K562 (cell line): ENCODE data around the gene KCNT1.

Experiments used
- BHLHE40 ChIP-seq: IDR thresholded peaks from 2 replicates; pipeline ENCODE4 v1.6.1; 2011; ENCODE audit warnings: low read length, improper control_type of control experiment
- ETV5 ChIP-seq: sonication (generic); formaldehyde crosslinking; IDR thresholded peaks from 2 replicates; pipeline ENCODE4 v1.4.0; 2020; ENCODE audit warnings: low read depth, mild to moderate bottlenecking, missing genetic modification reagents
- ID3 ChIP-seq, 2 experiments: fragments of 250-450 bp in 1 of 2; fragments of 450-650 bp in 1 of 2; sonication (Bioruptor Pico) in 1 of 2; IDR thresholded peaks; 2 replicates each; pipeline versions ENCODE4 v1.6.1 to v1.8.0; 2016 to 2021; ENCODE audit warnings: mild to moderate bottlenecking in 2 of 2, moderate library complexity in 2 of 2, missing compliant biosample characterization in 1 of 2, missing genetic modification characterization in 1 of 2
- SP1 ChIP-seq: sonication (generic); formaldehyde crosslinking; IDR thresholded peaks from 2 replicates; pipeline ENCODE4 v1.8.1; 2022; ENCODE audit warnings: mild to moderate bottlenecking, missing genetic modification reagents
- SRSF1 ChIP-seq: fragments of 200-400 bp; formaldehyde crosslinking; IDR thresholded peaks from 2 replicates; pipeline ENCODE4 v1.6.1; 2017; ENCODE audit warnings: mild to moderate bottlenecking, low read depth, low read length, moderate library complexity
- STAT6 ChIP-seq: sonication (generic); formaldehyde crosslinking; IDR thresholded peaks from 2 replicates; pipeline ENCODE4 v1.8.1; 2023; ENCODE audit warnings: mild to moderate bottlenecking, missing genetic modification reagents
- U2AF1 ChIP-seq: fragments of 200-400 bp; formaldehyde crosslinking; optimal IDR thresholded peaks from 2 replicates; pipeline ENCODE3; 2017; ENCODE audit warnings: mild to moderate bottlenecking, low read depth, low read length, moderate library complexity

- TF ChIP-seq BHLHE40 = no peak
- TF ChIP-seq STAT6 (CRISPR knock-in tag) = no peak
- no peak for TF ChIP-seq U2AF1
- no peak for TF ChIP-seq SP1
- no peak for TF ChIP-seq ETV5
- TF ChIP-seq SRSF1 = no peak
- no peak for TF ChIP-seq ID3 (CRISPR knock-in tag; IDR thresholded peaks at IDR 0.05)
- TF ChIP-seq ID3 (tag; IDR thresholded peaks at IDR 0.05) = no peak
Observed at GRCh38 chr9:135828656-135829055, 126.7 kb downstream of the KCNT1 start.
